H9 (cell line): ENCODE data around the gene SLC36A2. TPM values are rescaled to one million over a fixed set of nuclear protein-coding genes. Genes with fewer than 3 reads are reported as not detected.

ENCODE experiments used
- DNase-seq: peaks from one replicate; pipeline ENCODE4 v3.0.0-alpha.2; 2017
- H2AFZ ChIP-seq: one replicate; pipeline ENCODE4 v1.6.1; 2013; ENCODE audit warnings: mild to moderate bottlenecking, low read length, control low read depth, moderate library complexity
- H2AK5ac ChIP-seq: 2 replicates; pipeline ENCODE4 v1.6.1; 2013; ENCODE audit warnings: low read length, control low read depth, mixed read lengths; ENCODE audit not compliant: insufficient read length
- H2BK120ac ChIP-seq: one replicate; pipeline ENCODE4 v1.6.1; 2013; ENCODE audit warnings: low read depth, mild to moderate bottlenecking, low read length, control low read depth, inconsistent platforms; ENCODE audit not compliant: poor library complexity, severe bottlenecking
- H2BK12ac ChIP-seq: 2 replicates; pipeline ENCODE4 v1.6.1; 2013; ENCODE audit warnings: low read length, control low read depth, mixed read lengths, low read depth; ENCODE audit not compliant: insufficient read length
- H2BK15ac ChIP-seq: 2 replicates; pipeline ENCODE4 v1.6.1; 2013; ENCODE audit warnings: low read depth, low read length, control low read depth
- H2BK20ac ChIP-seq: one replicate; pipeline ENCODE4 v1.6.1; 2013; ENCODE audit warnings: low read depth, mild to moderate bottlenecking, low read length, control low read depth, inconsistent platforms; ENCODE audit not compliant: poor library complexity, severe bottlenecking
- H2BK5ac ChIP-seq: 2 replicates; pipeline ENCODE4 v1.6.1; 2013; ENCODE audit warnings: low read length, control low read depth, mixed read lengths; ENCODE audit not compliant: insufficient read length
- H3K14ac ChIP-seq: 2 replicates; pipeline ENCODE4 v1.6.1; 2013; ENCODE audit warnings: low read length, control low read depth; ENCODE audit not compliant: insufficient read depth
- H3K18ac ChIP-seq: 2 replicates; pipeline ENCODE4 v1.6.1; 2013; ENCODE audit warnings: low read depth, mild to moderate bottlenecking, mixed read lengths, low read length, control low read depth; ENCODE audit not compliant: insufficient read length
- H3K23ac ChIP-seq: 2 replicates; pipeline ENCODE4 v1.6.1; 2013; ENCODE audit warnings: low read length, control low read depth, mixed read lengths, low read depth; ENCODE audit not compliant: insufficient read length
- H3K23me2 ChIP-seq: 2 replicates; pipeline ENCODE4 v1.6.1; 2013; ENCODE audit warnings: low read depth, mild to moderate bottlenecking, mixed read lengths, low read length, control low read depth; ENCODE audit not compliant: insufficient read length, poor library complexity, severe bottlenecking
- H3K27ac ChIP-seq: 2 replicates; pipeline ENCODE4 v1.5.1; 2013; ENCODE audit warnings: low read length, control low read depth, mixed read lengths, low read depth; ENCODE audit not compliant: insufficient read length
- H3K27me3 ChIP-seq: 2 replicates; pipeline ENCODE4 v1.6.1; 2013; ENCODE audit warnings: low read length, control low read depth, inconsistent platforms; ENCODE audit not compliant: insufficient read depth
- H3K4ac ChIP-seq: 2 replicates; pipeline ENCODE4 v1.6.1; 2013; ENCODE audit warnings: low read depth, mild to moderate bottlenecking, control low read depth, inconsistent platforms, low read length, moderate library complexity
- H3K4me1 ChIP-seq: 2 replicates; pipeline ENCODE4 v1.6.1; 2013; ENCODE audit warnings: low read length, control low read depth, inconsistent platforms; ENCODE audit not compliant: insufficient read depth
- H3K4me2 ChIP-seq: 2 replicates; pipeline ENCODE4 v1.6.1; 2013; ENCODE audit warnings: low read length, control low read depth, mixed read lengths; ENCODE audit not compliant: insufficient read length, insufficient read depth
- H3K56ac ChIP-seq: 2 replicates; pipeline ENCODE4 v1.6.1; 2013; ENCODE audit warnings: low read depth, mild to moderate bottlenecking, mixed read lengths, low read length, control low read depth; ENCODE audit not compliant: insufficient read length
- H3K79me1 ChIP-seq: 2 replicates; pipeline ENCODE4 v1.6.1; 2013; ENCODE audit warnings: low read depth, mild to moderate bottlenecking, moderate library complexity, low read length, control low read depth, inconsistent platforms; ENCODE audit not compliant: insufficient read depth, poor library complexity, severe bottlenecking
- H3K79me2 ChIP-seq: 2 replicates; pipeline ENCODE4 v1.6.1; 2013; ENCODE audit warnings: low read length, control low read depth, inconsistent platforms; ENCODE audit not compliant: insufficient read depth
- H3K9ac ChIP-seq: 2 replicates; pipeline ENCODE4 v1.6.1; 2013; ENCODE audit warnings: low read length, control low read depth, mixed read lengths; ENCODE audit not compliant: insufficient read length; ENCODE audit errors: extremely low read depth
- H3K9me3 ChIP-seq: one replicate; pipeline ENCODE4 v1.6.1; 2013; ENCODE audit warnings: low read depth, low read length, inconsistent platforms; ENCODE audit not compliant: control insufficient read depth
- H3T11ph ChIP-seq: one replicate; pipeline ENCODE4 v1.6.1; 2013; ENCODE audit warnings: mild to moderate bottlenecking, low read length, control low read depth, inconsistent platforms
- H4K20me1 ChIP-seq: one replicate; pipeline ENCODE4 v1.6.1; 2013; ENCODE audit not compliant: control insufficient read depth, insufficient read length, insufficient read depth
- H4K5ac ChIP-seq: 2 replicates; pipeline ENCODE4 v1.6.1; 2013; ENCODE audit warnings: low read depth, mild to moderate bottlenecking, mixed read lengths, low read length, control low read depth; ENCODE audit not compliant: insufficient read length
- H4K8ac ChIP-seq: replicated peaks from 2 replicates; pipeline ENCODE4 v1.6.1; 2013; ENCODE audit warnings: low read length, control low read depth, mixed read lengths, low read depth; ENCODE audit not compliant: insufficient read length
- H4K91ac ChIP-seq: 2 replicates; pipeline ENCODE4 v1.6.1; 2013; ENCODE audit warnings: low read depth, mild to moderate bottlenecking, moderate library complexity, mixed read lengths, low read length, control low read depth; ENCODE audit not compliant: insufficient read length
- H3K27ac Mint-ChIP-seq, 3 experiments: 2 replicates in 2 of 3; 3 replicates in 1 of 3; pipeline ENCODE4 v1.8.0; 2020 to 2021; ENCODE audit warnings: mixed read lengths in 3 of 3, mild to moderate bottlenecking in 1 of 3, moderate library complexity in 1 of 3
- H3K27me3 Mint-ChIP-seq: 2 replicates; pipeline ENCODE4 v1.8.0; 2021; ENCODE audit warnings: low read depth, mild to moderate bottlenecking, moderate library complexity, mixed read lengths
- H3K36me3 Mint-ChIP-seq, 3 experiments: 2 replicates in 2 of 3; 3 replicates in 1 of 3; pipeline ENCODE4 v1.8.0; 2020 to 2021; ENCODE audit warnings: low read depth in 3 of 3, mixed read lengths in 3 of 3; ENCODE audit not compliant: insufficient read depth in 1 of 3
- H3K4me1 Mint-ChIP-seq, 2 experiments: 2 replicates each; pipeline ENCODE4 v1.8.0; 2020; ENCODE audit warnings: mixed read lengths in 2 of 2
- H3K4me3 Mint-ChIP-seq, 2 experiments: 2 replicates in 1 of 2; 3 replicates in 1 of 2; pipeline ENCODE4 v1.8.0; 2020 to 2021; ENCODE audit warnings: mild to moderate bottlenecking in 2 of 2, mixed read lengths in 2 of 2, moderate library complexity in 1 of 2
- H3K9me3 Mint-ChIP-seq, 2 experiments: 2 replicates in 1 of 2; 3 replicates in 1 of 2; pipeline ENCODE4 v1.8.0; 2020; ENCODE audit warnings: mild to moderate bottlenecking in 2 of 2, mixed read lengths in 2 of 2, moderate library complexity in 1 of 2
- CTCF ChIP-seq: fragments of 200-600 bp; sonication (generic); conservative IDR thresholded peaks from 3 replicates; pipeline ENCODE4 v1.8.0; 2021; ENCODE audit warnings: antibody characterized with exemption, mild to moderate bottlenecking
- WGBS: extraction: QIAGEN DNeasy Blood & Tissue Kit; methylation state at CpG from one replicate; pipeline ENCODE4 v1.1.7; 2013; ENCODE audit warnings: missing lambda C conversion rate, low lambda C conversion rate, mixed read lengths; ENCODE audit not compliant: insufficient read length; ENCODE audit errors: extremely low coverage; 5-methylcytosine and 5-hydroxymethylcytosine counted together
- total RNA-seq: library from RNA; stranded (reverse); gene quantifications from 2 replicates; pipeline ENCODE4 v1.2.1, GENCODE V29; 2021

Gene SLC36A2
- total RNA-seq, 1 experiment from 2014 or later, result 0.15 TPM

GRCh38 chr5:151275803-151276202, 71.6 kb downstream of the SLC36A2 start:
- no CpG with 5 or more reads among the region's 2 CpGs for WGBS
- Mint-ChIP-seq H3K27ac (no peak overlapping the region), H3K9me3 (no peaks in the 10 kb centered on the region)

More at GRCh38 chr5:151275803-151276202, 71.6 kb downstream of the SLC36A2 start:
- no peak for DNase-seq
- no peak overlapping the region for H3K4me3 Mint-ChIP-seq
- H3K23me2 ChIP-seq, result no peaks in the 10 kb centered on the region
- H3K4ac ChIP-seq, result no peak overlapping the region
- no peak overlapping the region for H4K8ac ChIP-seq
- no peak overlapping the region for H3K56ac ChIP-seq
- H3K36me3 Mint-ChIP-seq, result no peaks in the 10 kb centered on the region
- no peaks in the 10 kb centered on the region for H3K4me1 ChIP-seq
- no peaks in the 10 kb centered on the region for H4K20me1 ChIP-seq
- no peak overlapping the region for H4K91ac ChIP-seq
- H2BK20ac ChIP-seq, result no peak overlapping the region
- H3K27me3 Mint-ChIP-seq, result peaks cover 9% of the 10 kb centered on the region
- H3K79me2 ChIP-seq, result no peaks in the 10 kb centered on the region
- H2BK120ac ChIP-seq, result no peak overlapping the region
- no peaks in the 10 kb centered on the region for H3K27me3 ChIP-seq
- no peak overlapping the region for H2BK5ac ChIP-seq
- no peak overlapping the region for H3K18ac ChIP-seq
- no peak overlapping the region for H3K9ac ChIP-seq
- no peaks in the 10 kb centered on the region for H3K79me1 ChIP-seq
- no peak overlapping the region for H3K14ac ChIP-seq
- H3K27ac ChIP-seq, result no peak overlapping the region
- no peak for TF ChIP-seq CTCF
- no peak overlapping the region for H3T11ph ChIP-seq
- H2BK15ac ChIP-seq, result no peak overlapping the region
- no peak overlapping the region for H3K4me2 ChIP-seq
- no peak overlapping the region for H2AFZ ChIP-seq
- H3K23ac ChIP-seq, result no peak overlapping the region
- H4K5ac ChIP-seq, result no peak overlapping the region
- H2AK5ac ChIP-seq, result no peak overlapping the region
- no peaks in the 10 kb centered on the region for H3K9me3 ChIP-seq
- 0 out of 4 replicates have a peak, but pooled peaks cover 0 to 5% of the 10 kb centered on the region in 2 experiments for H3K4me1 Mint-ChIP-seq
- no peak overlapping the region for H2BK12ac ChIP-seq
